NCI-H1105 treated with DMSO at 0.1 percent for 48 hours (cell line): ENCODE results near the gene EHD3.

ENCODE experiments used
- DNase-seq: peaks from one replicate; lab custom pipeline; 2025; lab: John Stamatoyannopoulos, UW

EHD3 gene

DNA sequence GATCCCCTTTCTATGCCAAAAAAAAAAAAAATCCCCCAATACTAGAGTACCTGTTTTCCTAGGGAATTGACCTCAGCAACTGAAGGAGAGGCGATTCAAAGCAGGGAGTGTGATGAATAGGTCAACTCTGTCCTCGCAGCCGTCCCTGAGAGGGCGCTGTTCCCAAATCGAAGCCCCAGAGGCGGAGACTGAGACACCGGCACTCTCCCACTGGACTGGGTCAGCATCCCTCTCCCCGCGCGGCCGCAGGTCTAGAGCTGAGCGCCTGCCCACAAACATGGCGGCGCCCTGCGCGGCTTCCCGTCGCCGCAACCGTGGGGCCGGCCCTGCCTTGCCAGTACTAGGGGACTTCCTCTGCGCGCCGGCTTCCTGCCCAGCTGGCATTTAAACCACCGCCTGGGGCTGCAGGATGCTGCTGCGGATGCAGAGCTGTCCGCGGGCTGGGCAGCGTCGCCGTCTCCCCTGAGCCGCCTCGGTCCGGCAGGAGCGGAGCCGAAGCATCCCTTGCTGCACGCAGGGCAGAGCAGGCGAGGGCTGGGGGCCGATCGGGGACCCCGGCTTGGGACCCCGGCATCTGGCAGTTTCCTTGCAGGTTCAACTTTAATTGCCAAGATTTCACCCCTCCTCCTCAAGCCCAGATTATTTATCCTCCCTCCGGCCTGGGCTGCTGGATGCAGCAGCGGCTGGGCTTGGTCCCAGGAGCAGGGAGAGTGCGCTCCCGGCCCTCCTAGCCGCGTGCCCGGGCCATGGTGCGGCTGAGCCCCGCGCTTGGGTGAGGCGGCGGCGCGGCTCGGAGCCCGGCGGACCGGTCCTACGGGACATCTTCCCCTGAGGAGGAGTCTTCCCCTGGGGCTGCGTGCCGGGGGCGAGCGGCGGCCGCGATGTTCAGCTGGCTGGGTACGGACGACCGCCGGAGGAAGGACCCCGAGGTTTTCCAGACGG is at the start of gene EHD3:
Gene EHD3, plus strand, starts transcription at position 412 of the 942 bp plus-strand sequence. Its CDS starts 470 bp downstream, at position 882.
- DNase-seq: peak; percentile 92

DNA sequence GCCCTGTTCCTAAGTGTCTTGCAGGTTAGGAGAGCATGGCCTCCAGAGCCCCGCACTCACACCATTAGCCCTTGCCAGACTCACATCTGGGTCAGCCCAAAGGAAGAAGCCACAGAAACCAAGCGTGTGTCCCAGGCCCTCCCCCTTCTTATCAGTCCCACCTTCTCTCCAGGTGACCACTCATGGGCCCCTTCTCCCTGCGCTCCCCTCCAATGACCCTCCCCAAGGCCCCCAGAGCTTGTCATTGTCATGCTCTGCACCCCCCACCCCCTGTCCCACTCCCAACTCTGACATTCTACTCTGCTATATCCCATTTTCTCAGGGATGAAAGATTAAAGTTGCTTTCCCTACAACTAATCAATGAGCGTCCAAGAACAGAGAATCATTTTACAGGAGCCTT is 46.8 kb upstream of the EHD3 start:
- DNase-seq: no peak

DNA sequence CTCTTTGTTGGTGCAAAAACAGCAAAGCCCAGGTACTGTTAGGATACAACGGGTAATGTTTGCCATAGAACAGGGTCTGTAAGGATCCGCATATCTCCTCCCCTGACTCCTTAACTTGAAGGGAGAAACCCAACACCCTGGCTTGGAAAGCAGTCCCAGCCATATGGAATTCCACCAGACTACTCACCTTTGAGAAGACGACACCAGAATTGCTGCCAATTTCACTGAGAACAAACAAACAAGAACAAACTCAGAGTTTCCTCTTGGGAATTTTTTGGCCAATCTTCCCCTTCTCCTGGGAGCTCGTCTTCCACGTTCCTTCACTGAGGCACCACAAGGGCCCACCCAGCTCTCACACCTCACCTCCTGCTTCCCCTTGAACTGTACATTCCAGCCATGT is 45.8 kb upstream of the EHD3 start:
- DNase-seq: no peak

DNA sequence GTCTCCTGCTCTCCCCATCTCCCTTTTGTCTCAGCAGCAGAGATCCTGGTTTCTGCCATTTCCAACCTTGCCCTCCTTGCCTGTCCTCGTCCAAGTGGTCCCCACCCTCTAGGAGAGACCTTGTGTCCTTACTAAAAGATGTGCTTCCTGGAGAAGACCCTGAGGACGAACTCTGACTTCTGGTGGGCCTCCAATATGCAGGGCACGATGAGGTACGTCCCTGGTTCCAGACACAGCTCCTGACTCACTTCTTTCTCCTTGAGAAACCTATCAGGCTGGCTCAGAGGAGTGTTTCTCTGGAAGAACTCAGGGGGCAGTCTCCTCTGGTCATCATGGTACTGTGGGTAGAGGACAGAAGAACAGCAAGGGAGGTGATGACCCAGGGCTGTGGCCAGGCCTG is 44.8 kb upstream of the EHD3 start:
- no peak for DNase-seq

DNA sequence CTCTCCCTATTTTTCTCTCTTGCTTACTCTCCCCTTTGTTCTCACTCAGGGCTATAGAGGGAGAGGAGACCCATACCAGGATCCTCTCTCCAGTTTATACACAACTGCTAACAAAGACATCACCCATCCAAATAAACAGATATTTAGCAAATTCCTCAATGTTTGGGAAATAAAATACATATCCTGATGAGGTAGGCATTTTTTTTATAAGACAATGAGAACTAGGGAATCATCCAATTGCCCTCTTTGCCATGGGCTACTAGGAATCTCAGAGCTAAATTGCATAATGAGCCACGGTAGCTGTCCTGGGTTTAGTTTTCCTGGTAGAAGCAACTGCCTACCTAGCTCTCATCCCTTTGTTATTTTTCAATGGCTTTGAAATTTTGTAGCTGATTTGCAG is 43.8 kb upstream of the EHD3 start:
- DNase-seq: no peak

DNA sequence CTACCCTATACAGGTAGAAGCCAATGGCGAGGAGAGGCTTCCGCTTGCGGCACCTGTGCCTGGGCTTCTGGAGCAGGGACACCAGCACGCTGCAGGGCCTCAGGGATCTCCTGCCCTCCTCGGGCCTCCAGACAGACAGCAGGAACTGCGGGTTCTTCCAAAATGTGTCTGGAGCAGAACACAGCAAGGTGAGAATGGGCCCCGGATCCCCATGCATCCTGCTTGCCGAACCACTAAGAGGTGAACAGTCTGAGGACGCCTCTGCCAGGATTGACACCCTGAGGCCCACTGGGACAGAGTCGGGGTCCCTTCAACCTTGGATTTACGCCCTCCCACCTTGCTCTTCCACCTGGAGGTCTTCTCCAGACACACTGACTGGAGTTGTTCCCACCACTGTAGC is 42.0 kb upstream of the EHD3 start:
- no peak for DNase-seq

DNA sequence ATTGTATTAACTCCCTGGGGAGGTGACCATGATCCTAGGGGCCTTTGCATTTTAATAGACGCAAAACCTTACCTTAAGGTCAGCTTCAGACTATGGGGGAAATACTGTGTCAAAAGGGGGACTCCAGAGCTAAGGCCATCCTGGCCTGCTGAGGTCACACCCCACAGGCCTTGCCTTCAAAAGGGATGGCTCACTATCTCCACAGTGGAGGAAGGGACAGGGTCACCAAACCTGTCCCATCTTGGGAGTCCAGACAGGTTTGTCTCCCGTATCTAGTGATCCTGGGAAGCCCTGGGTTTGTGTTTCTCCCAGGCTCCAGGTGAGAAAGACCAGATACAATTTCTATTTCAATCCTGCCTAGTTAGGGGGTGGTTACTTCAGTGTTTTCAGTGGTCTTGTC is 41.6 kb upstream of the EHD3 start:
- no peak for DNase-seq

DNA sequence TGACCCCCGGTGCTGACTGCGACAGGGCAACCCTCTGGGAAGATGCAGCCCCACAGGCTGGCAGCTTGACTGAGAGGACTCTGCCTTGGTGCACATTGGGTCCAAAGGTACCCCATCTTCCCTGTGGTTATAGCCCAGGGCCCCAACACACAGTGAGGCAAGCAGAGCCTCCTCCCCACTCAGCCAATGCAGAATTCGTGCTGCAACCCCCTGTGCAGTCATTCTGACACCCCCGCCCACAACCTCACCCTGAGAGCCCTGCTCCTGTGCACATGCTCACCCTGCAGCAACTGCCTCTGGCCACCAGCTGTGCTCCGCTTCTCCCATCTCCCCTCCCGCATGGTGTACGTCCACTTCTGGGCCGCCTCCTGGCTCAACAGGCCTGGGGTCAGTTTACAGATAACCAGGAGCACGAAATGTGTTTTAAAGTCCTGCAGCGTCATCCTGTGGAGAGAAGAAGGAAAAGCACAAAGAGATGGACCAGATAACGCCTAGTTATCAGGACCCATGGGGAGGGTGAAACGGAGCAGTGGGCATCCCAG is 41.0 kb upstream of the EHD3 start:
- no peak for DNase-seq

DNA sequence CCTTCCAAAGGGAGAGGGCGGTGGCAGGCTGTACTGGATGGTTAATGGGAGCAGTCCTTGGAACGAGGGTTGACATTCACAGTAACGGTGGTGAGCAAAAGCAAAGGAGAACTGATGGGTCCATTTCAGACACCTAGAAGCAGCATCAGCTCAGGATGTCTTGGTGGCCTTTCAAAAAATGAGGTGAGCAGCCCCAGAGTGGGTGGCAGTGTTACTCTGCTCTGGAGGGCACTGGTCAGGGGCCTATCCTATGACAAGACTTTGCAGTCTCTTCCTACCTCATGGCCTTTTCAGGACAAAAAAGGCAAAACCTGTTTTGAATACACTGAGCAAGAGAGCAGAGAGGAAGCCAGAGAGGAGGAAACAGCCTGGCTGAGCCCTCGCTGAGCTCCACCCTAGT is 40.1 kb upstream of the EHD3 start:
- no peak for DNase-seq

DNA sequence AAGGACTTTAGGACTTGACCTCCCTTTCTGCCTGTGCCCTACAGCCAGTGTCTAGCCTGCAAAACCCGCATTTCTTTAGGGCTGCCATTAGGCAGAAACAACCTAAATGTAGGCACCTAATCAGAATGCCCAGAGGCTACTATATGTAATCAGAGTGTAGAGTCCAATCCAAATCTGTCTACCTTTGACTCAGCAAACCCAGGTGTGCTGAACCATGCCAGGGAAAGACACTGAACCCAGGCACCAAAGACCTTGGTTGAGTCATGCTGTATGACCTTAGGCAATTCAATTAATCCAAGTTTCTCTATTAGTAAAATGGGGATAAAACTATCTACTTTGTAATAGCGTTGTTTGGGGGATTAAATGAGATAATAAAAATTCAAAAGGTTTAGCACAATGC is 37.3 kb upstream of the EHD3 start:
- no peak for DNase-seq

DNA sequence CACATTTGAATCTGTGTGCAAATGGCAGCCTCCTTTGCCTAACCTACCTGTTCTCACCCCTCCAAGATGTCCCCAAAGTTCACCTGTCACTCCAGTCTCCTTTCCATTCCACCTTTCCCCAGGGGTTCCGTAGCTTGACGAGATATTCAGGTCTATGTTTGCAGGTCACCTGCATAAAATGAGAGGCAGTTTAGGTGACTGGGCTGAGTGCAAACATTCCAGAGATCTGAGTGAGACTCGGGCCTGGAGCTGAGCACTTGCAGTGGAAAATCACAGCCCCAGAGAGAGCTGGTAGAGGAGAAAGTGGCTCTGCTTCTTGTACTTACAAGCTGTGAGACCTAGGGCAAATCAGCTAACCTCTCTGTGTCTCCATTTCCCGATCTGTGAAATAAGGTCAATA is 36.8 kb upstream of the EHD3 start:
- DNase-seq: no peak

DNA sequence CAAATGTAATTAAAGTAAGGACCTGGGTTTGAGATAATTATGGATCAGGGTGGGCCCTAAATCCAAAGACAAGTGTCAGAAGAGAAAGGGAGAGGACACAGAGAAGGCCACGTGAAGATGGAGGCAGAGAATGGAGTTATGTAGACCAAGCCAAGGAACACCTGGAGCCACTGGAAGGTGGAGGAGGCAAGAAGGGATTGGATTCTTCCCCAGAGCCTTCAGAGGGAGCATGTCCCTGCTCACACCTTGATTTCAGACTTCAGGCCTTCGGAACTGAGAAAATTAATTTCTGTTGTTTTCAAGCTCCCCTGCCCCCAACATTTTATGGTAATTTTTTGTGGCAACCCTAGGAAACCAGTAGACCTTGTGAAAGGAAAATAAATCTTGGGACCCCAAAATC is 36.3 kb upstream of the EHD3 start:
- no peak for DNase-seq

DNA sequence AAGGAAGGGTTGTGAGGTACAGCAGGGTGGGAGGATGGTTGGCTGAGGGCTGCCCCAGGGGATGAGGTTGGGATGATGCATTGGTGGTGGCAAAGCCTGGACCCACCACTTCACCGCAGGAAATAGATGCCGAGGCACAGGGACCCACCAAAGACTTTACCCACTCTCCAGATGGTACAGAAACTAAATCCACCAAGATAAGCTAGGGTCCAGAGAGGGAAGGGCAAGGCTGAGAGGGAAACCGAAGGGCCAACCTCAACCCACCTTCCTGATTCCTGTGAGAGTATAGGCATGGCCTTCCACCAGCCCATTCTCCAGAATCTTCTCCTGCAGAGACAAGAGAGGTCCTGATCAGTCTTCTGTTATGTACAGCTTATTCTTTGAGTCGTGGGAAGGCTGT is 34.7 kb upstream of the EHD3 start:
- DNase-seq: no peak

DNA sequence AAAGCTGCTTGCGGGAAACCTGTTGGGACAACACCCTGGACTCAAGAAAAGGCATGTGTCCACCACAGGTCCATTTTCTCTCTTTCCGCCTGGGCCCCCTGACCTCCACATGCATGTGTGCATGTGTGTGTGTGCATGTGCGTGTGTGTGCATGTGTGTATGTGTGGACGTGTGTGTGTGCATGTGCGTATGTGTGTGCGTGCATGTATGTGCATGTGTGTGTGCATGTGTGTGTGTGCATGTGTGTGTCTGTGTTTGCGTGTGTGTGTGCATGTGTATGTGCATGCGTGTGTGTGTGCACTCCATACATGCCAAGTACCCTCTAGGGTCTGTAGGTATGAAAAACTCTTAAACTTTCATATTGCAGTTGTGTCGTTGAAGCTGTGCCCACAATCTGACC is 33.0 kb upstream of the EHD3 start:
- no peak for DNase-seq

DNA sequence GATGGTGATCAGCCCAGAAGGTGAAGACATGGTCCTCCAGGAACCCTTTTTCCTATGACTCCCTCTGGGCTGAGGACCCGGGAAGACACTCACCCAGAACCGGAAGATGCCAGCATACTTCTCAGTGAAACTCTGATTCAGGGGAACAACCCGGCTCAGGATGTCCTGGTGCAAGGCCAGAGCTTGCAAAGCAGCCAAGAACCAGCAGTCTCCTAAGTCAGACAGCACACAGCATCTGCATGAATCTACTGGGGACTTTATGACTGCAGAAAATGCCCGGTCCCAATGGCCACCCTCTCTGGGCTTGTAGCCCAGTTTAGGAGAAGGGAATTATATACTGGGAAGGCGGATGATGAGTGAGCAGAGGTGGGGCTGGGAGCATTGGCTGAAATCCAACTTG is 31.9 kb upstream of the EHD3 start:
- DNase-seq: no peak

DNA sequence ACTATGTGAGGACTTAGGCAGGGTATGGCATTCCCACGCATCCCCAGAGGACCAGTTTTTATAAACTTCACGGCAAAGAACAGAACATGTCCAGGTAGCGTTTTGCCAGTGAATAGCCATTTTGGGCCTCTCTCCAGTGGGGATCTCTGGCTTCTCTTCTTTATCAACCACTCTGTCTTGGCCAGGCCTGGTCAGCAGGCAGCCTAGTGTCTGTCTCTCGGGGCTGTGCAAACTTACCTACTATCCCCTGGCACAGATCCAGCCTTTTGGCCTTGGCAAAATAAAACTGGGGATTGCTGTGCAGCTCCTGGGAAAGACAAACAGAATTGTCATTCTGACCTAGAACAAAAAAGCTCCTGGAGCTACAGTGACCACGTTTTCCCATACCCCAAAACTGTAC is 31.1 kb upstream of the EHD3 start:
- no peak for DNase-seq

DNA sequence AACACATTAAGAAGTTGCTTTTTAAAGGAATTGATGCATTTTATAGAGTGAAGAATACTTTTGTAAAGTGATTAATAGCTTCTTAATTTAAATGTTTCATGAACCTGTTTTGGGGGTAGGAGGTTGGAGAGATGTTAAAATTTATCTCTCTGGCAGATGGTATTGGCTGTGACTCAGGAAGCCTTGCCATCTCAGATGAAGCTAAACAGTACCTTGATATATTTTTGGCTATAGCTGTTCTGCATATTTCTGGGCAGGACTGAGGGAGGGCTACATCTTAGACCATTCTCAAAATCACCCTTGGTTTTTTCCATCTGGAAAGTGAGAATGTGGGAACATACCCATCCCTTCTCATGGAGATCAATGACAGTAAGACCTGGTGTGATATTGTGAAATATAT is 30.0 kb upstream of the EHD3 start:
- no peak for DNase-seq

DNA sequence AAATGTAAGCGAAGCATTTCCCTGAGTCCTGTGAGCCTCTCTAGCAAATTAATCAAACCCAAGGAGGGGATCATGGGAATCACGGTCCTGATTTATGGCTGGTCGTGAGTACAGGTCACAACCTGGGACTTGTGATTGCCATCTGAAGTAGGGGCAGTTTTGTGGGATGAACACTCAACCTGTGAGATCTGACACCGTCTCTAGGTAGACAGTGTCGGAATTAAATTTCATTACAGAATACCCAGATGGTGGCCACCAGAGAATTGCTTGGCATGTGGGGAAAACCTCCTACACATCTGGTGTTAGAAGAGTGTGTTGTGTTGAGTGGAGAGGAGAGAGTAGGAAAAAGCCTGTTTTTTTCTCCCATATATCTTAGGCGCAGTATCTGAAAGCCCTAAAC is 29.2 kb upstream of the EHD3 start:
- DNase-seq: no peak

DNA sequence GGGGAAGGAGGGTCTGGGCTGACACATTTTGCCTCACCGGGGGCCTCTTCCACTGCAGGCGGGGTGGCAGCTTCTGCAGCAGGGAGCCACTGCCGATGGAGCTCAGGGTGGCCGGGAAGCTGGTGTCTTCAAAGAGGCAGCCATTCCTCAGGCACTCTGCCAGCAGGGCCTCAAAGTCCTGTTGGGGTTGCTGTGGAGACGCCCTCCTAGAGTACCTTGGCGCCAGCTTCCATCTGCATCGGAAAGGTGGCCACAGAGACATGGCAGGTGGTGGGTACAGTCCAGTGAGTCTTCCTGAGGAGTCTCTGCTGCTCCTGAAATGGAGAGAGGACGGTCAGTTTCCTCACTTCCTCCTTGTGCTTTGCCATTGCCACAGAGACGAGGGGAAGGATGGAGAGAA is 28.8 kb upstream of the EHD3 start:
- DNase-seq: no peak

DNA sequence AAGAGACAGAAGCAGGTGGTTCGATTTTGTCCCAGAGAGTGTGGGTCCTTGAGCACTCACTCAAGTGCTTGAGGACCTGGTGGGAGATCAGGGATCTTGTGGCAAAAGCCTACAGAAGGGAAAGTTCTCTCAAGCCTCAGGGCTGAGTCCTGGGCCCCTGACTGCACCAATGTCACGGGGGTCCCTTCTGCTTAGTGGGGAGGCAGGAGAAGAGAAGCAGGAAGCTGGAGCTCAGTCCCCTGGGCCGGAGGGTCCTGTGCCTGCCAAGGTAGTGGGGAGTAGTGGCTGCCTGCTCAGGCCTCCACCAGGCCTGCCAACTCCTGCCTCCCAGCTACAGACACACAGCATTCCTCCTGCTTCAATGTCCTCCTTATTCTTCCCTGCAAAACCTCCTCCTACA is 28.3 kb upstream of the EHD3 start:
- DNase-seq: no peak

DNA sequence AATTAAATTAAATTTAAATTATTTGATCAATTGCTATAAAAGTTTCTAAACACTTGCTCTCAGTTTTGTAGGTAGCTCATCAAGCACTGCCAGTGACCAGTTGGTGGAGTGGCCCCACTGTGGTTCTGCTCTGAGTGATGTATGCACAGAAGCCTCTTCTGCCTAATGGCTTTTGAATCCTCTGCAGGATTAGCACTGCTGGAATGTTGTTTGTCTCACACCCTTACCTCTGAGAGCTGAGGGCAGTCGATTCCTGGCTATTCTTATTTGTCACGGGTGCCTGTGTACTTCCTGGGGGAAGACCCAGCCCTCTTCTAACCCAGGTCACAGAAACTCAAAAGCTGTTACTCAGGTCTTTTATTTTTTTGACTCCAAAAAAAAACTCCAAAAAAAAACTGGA is 26.2 kb upstream of the EHD3 start:
- no peak for DNase-seq

DNA sequence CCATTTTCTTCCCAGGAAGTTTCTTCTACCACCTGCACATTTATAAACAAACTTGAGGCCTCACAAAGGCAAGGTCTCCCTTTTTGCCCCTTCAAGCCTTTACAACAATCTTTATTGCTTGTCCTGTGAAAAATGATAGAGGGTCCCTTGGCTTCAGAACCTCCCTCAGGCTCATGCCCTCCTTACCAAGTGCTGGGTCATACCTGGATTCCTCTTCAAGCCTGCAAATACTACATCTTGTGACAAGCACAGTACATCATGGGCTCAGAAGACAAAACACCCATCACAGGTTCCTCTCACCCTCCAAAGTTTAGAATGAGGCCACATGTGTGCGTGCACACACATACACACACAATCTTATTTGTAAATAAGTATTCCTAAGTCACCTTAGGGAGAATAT is 25.7 kb upstream of the EHD3 start:
- no peak for DNase-seq

DNA sequence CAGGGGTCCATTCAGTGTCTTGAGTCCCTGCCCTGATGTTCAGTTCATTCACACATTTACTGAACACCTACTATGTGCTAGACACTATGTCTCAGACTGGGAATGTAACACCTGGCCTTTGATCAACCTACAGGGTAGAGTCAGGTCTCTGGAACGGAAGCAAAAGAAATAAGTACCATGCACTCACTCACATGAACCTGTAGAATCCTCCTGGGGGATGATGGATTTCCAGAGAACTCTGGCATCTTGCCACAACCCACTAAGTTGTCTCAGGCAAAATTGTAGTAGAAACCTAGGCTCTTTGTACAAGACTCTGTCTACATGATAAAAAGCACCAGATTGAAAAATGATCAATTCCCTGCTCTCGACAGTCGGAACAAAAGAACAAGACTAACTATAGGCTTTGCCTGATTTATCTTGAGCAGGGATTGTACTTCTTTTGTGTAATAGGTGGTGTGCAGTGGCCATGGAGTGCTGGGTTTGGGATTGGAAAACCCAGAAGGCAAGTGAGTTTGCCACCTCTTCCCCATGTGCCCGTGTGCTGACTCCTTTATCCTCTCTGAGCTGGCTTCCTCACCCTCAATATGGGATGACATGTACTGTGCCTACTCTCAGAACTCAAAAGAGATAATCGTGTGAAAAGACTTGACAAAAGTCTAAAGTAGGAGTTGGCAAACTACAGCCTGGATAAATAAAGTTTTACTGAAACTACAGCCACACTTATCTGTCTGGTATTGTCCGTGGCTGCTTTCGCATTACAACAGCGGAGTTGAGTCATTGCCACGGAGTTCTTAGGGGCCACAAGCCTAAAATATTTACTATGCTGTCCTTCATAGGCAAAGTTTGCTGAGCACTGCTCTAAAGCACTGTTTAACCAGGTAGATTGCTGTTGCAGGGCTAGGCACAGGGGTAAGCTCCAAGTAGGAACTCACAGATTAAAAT is 21.0 kb upstream of the EHD3 start:
- DNase-seq: no peak
